ENCODE measurements around the gene NCLN. TPM values are rescaled to one million over a fixed set of nuclear protein-coding genes. Genes with fewer than 3 reads are reported as not detected.

NCLN gene
- total and polyA plus RNA-seq, 9 of the 15 experiments (the other 6 are each of a cell fraction or from before 2014, with no cell fraction given), result 3.8 to 126 (median 39.6) TPM

- TF ChIP-seq AFF4 (CRISPR knock-in tag; IDR thresholded peaks at IDR 0.05) (no peak), MNT (conservative IDR thresholded peaks at IDR 0.05) (peak; percentile 63 to 69; a peak in 3 of 4 replicates), ZNF165 (CRISPR knock-in tag; IDR thresholded peaks at IDR 0.05; ENCODE audit: borderline replicate concordance) (no peak), SIN3A (IDR thresholded peaks at IDR 0.05; ENCODE audit: borderline replicate concordance in 2 of 2, control insufficient read depth in 1 of 2, low read depth in 2 of 2, low read length in 2 of 2) (peak; percentile 23 to 58; a peak in 2 of 4 replicates), ID3 (CRISPR knock-in tag; IDR thresholded peaks at IDR 0.05) (no peak), ID3 (tag; IDR thresholded peaks at IDR 0.05) (0 out of 2 replicates have a peak, but pooled peaks have one; percentile 24), NR1H2 (CRISPR knock-in tag; IDR thresholded peaks at IDR 0.05) (no peak), ETV1 (tag; conservative IDR thresholded peaks at IDR 0.05; ENCODE audit: low read depth) (no peak), U2AF1 (optimal IDR thresholded peaks at IDR 0.05; ENCODE audit: low read depth, low read length) (no peak), GTF2B (IDR thresholded peaks at IDR 0.05; ENCODE audit: extremely low read depth, insufficient read length) (no peak), CBFA2T3 (IDR thresholded peaks at IDR 0.05) (no peak), SLC30A9 (CRISPR knock-in tag; IDR thresholded peaks at IDR 0.05) (no peak), HDAC2 (IDR thresholded peaks at IDR 0.05) (peak; percentile 80), CBX3 (IDR thresholded peaks at IDR 0.05; ENCODE audit: borderline replicate concordance in 1 of 2, low read length in 2 of 2) (peak in 1 of 2 experiments; percentile 42; a peak in 1 of 3 replicates), BCOR (IDR thresholded peaks at IDR 0.05) (peak; percentile 32; the same call in 1 of the 2 replicates), NRF1 (conservative IDR thresholded peaks at IDR 0.05 in 1 of 2, IDR thresholded peaks at IDR 0.05 in 1 of 2) (peak; percentile 80 to 84), MEIS2 (IDR thresholded peaks at IDR 0.05; ENCODE audit: partially characterized antibody) (no peak), SMARCA5 (IDR thresholded peaks at IDR 0.05) (0 out of 2 replicates have a peak, but pooled peaks have one; percentile 31), ZC3H8 (IDR thresholded peaks at IDR 0.05) (no peak), ARHGAP35 (IDR thresholded peaks at IDR 0.05; ENCODE audit: partially characterized antibody) (peak; percentile 77)
Measured at GRCh38 chr19:3243819-3244700, 58.3 kb downstream of the NCLN start (continued).
